Stimulated activated CD8-positive, alpha-beta memory T cell treated with anti-CD3 and anti-CD28 coated beads, Interleukin-7, amount 100 ng/mL, for 48 hours (primary cell): Measurements from ENCODE around the gene KMT2C.

Experiments used
- DNase-seq, 2 donors: peaks; one replicate each; pipeline ENCODE4 v3.0.0-alpha.2; 2020; ENCODE audit warnings: low read depth in 1 of 2; ENCODE audit errors: extremely low read depth in 1 of 2

The KMT2C gene

GRCh38 chr7:152121432-152121831 lies 314.4 kb downstream of the KMT2C start:
- DNase-seq, result no peak

GRCh38 chr7:152120776-152121175 lies 315.0 kb downstream of the KMT2C start:
- no peak for DNase-seq

- no peak for DNase-seq
These were observed 315.6 kb downstream of the KMT2C start for GRCh38 chr7:152120210-152120609.

GRCh38 chr7:152117356-152117755 lies 318.4 kb downstream of the KMT2C start:
- DNase-seq, result no peak

- no peak for DNase-seq
These were observed 320.6 kb downstream of the KMT2C start for GRCh38 chr7:152115021-152115718.

GRCh38 chr7:152112829-152113228 lies 323.0 kb downstream of the KMT2C start:
- no peak for DNase-seq

- DNase-seq, result no peak
These were observed 327.4 kb downstream of the KMT2C start for GRCh38 chr7:152108359-152108758.

GRCh38 chr7:152107945-152108344 lies 327.9 kb downstream of the KMT2C start:
- DNase-seq, result no peak

- DNase-seq, result no peak
These were observed 328.8 kb downstream of the KMT2C start for GRCh38 chr7:152106990-152107389.

- DNase-seq, result no peak
These were observed 330.6 kb downstream of the KMT2C start for GRCh38 chr7:152105205-152105604.

- DNase-seq, result no peak
These were observed 332.1 kb downstream of the KMT2C start for GRCh38 chr7:152103691-152104090.

- no peak for DNase-seq
These were observed 332.7 kb downstream of the KMT2C start for GRCh38 chr7:152103066-152103465.

GRCh38 chr7:152097330-152097729 lies 338.5 kb downstream of the KMT2C start:
- no peak for DNase-seq

GRCh38 chr7:152095771-152096170 lies 340.0 kb downstream of the KMT2C start:
- DNase-seq, result no peak

GRCh38 chr7:152093717-152094116 lies 342.1 kb downstream of the KMT2C start:
- no peak for DNase-seq

GRCh38 chr7:152090747-152091146 lies 345.1 kb downstream of the KMT2C start:
- no peak for DNase-seq

GRCh38 chr7:152089183-152089582 lies 346.6 kb downstream of the KMT2C start:
- no peak for DNase-seq

- no peak for DNase-seq
These were observed 349.3 kb downstream of the KMT2C start for GRCh38 chr7:152086513-152086912.

- DNase-seq, result no peak
These were observed 350.7 kb downstream of the KMT2C start for GRCh38 chr7:152085131-152085530.
